Osteoblast (primary cell): Measurements from ENCODE around the gene DAB2IP. TPM values are rescaled to one million over a fixed set of nuclear protein-coding genes. Genes with fewer than 3 reads are reported as not detected.
A peak's percentile ranks its signal among the peaks of the same experiment; 100 is the strongest.

Source experiments
- DNase-seq: peaks from one replicate; pipeline ENCODE4 v3.0.0; 2011; ENCODE audit warnings: low spot score, mixed read lengths; ENCODE audit not compliant: insufficient read length; ENCODE audit errors: missing footprints
- H2AFZ ChIP-seq: 2 replicates; pipeline ENCODE4 v1.6.0; 2011; ENCODE audit warnings: mild to moderate bottlenecking, low read length
- H3K27ac ChIP-seq: 2 replicates; pipeline ENCODE4 v1.5.1; 2011; ENCODE audit warnings: mild to moderate bottlenecking, low read depth, low read length, moderate library complexity
- H3K27me3 ChIP-seq: 2 replicates; pipeline ENCODE4 v1.6.0; 2012; ENCODE audit warnings: mild to moderate bottlenecking, control low read depth, inconsistent platforms, low read length, moderate library complexity; ENCODE audit not compliant: insufficient read depth
- H3K36me3 ChIP-seq: 2 replicates; pipeline ENCODE4 v1.5.1; 2011; ENCODE audit warnings: mild to moderate bottlenecking, low read length, control low read depth, moderate library complexity; ENCODE audit not compliant: insufficient read depth
- H3K4me1 ChIP-seq: 2 replicates; pipeline ENCODE4 v1.5.1; 2011; ENCODE audit warnings: mild to moderate bottlenecking, low read length, control low read depth, moderate library complexity; ENCODE audit not compliant: insufficient read depth
- H3K4me2 ChIP-seq: 2 replicates; pipeline ENCODE4 v1.6.0; 2011; ENCODE audit warnings: mild to moderate bottlenecking, low read length; ENCODE audit not compliant: insufficient read depth
- H3K4me3 ChIP-seq: fragments of 200-600 bp; sonication (generic); 3 replicates; pipeline ENCODE4 v1.5.1; 2012; ENCODE audit warnings: mild to moderate bottlenecking, low read length, inconsistent platforms; ENCODE audit not compliant: insufficient read depth
- H3K79me2 ChIP-seq: 2 replicates; pipeline ENCODE4 v1.6.0; 2012; ENCODE audit warnings: mild to moderate bottlenecking, low read length, control low read depth, inconsistent platforms; ENCODE audit not compliant: insufficient read depth
- H3K9me3 ChIP-seq: 2 replicates; pipeline ENCODE4 v1.5.1; 2011; ENCODE audit warnings: low read depth, low read length, control low read depth
- H4K20me1 ChIP-seq: 2 replicates; pipeline ENCODE4 v1.6.0; 2012; ENCODE audit warnings: mild to moderate bottlenecking, low read length, control low read depth; ENCODE audit not compliant: insufficient read depth
- total RNA-seq: library from RNA; depleted of rRNA; stranded (reverse); fragments of >200 nt; gene quantifications from 2 replicates; pipeline ENCODE4 v1.2.3, GENCODE V29; 2012
- TF ChIP-seq, protein P1 (sequence below): IDR thresholded peaks from 2 replicates; pipeline ENCODE4 v1.5.1; 2011; ENCODE audit warnings: mild to moderate bottlenecking, low read depth, low read length, moderate library complexity; ENCODE audit errors: extremely low read depth

Gene DAB2IP
- total RNA-seq, 1 donor, result 60.8 TPM

DNA sequence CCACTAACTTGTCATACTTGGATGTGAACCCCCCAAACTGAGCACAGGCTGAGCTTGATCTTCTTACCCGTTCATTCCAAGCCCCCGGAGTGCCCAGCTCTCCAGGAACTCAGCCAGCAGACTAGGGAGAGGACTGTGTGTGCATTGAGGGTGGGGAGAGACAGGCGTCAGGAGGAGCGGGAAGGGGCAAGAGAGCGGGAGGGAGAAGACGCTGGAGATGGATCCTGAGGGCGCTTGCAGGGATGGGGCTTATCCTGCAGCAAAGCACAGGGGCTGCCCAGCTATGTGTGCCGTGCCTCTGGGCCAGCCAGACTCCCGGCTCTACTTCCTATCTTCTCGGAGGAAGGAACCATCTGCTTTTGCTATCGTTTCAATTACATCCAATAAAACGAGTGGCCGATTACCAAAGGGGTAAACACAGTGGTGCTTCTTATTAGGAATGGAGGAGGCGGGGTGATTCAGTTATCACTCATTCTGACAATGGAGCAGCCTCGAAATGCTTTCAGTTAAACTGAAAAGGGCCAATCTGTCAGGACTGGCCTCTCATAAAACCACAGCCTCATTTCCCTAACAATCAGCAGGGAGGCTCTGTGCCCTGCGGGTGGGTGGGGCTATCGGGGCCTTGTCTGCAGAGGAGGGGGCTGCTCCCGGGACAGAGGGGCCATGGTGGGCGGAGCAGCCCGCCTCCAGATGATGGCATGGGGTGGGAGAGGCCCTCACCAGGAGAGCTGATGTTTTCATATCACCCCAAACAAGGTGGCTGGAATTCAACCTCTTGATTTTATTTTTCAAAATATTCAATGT lies 168.2 kb downstream of the DAB2IP start:
- peak; percentile 95 for DNase-seq
- peak overlapping the region; percentile 30 for H3K4me3 ChIP-seq

DNA sequence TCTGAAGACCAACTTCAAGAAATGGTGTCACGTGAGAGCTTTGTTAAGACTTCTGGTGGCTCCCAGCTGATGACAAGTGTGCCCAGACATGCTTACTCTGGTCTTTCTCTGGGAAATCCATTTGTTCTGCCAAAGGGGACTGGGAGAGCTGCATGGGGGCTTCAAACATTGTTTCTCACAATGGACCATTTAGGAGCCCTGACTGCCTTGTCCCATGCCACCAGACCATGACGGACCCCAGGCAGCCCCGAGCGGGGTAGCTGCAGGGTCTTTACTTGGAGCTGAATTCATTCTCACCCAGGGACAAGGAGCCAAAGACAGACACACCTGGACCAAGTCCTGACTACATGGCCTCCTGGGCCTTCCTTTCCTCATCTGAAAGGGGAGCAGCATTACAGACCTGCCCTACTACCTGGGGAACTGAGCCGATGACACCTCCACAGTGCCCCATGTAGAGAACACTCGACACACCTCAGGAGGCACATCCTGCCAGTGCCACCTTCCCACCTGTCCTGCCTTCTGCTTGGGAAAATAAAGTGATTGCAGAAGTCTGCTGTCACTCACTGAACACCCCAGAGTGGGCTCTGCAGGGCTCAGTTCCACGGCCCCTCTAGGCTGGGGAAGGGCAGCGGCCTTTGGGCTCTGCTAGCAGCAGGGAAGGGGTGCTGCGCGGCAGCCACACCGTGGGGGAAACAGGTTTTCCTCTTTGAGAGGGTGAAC lies 169.0 kb downstream of the DAB2IP start:
- Histone ChIP-seq H2AFZ (no peak overlapping the region), H3K4me3 (no peak overlapping the region), H3K27ac (no peak overlapping the region), H3K27me3 (no peaks in the 10 kb centered on the region), H3K4me1 (peaks cover 2% of the 10 kb centered on the region), H4K20me1 (no peaks in the 10 kb centered on the region), H3K36me3 (no peaks in the 10 kb centered on the region), H3K9me3 (no peaks in the 10 kb centered on the region), H3K79me2 (no peaks in the 10 kb centered on the region), H3K4me2 (no peak overlapping the region)
- TF ChIP-seq, protein P1, sequence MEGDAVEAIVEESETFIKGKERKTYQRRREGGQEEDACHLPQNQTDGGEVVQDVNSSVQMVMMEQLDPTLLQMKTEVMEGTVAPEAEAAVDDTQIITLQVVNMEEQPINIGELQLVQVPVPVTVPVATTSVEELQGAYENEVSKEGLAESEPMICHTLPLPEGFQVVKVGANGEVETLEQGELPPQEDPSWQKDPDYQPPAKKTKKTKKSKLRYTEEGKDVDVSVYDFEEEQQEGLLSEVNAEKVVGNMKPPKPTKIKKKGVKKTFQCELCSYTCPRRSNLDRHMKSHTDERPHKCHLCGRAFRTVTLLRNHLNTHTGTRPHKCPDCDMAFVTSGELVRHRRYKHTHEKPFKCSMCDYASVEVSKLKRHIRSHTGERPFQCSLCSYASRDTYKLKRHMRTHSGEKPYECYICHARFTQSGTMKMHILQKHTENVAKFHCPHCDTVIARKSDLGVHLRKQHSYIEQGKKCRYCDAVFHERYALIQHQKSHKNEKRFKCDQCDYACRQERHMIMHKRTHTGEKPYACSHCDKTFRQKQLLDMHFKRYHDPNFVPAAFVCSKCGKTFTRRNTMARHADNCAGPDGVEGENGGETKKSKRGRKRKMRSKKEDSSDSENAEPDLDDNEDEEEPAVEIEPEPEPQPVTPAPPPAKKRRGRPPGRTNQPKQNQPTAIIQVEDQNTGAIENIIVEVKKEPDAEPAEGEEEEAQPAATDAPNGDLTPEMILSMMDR, result no peak
- DNase-seq, result peak; percentile 76

More for the DNA sequence above, 168.2 kb downstream of the DAB2IP start:
- TF ChIP-seq, protein P1, result no peak
- Histone ChIP-seq H3K4me2 (peak overlapping the region; percentile 58), H4K20me1 (no peaks in the 10 kb centered on the region), H3K79me2 (no peaks in the 10 kb centered on the region), H3K36me3 (no peaks in the 10 kb centered on the region), H3K27me3 (no peaks in the 10 kb centered on the region), H2AFZ (peak overlapping the region; percentile 62), H3K9me3 (no peaks in the 10 kb centered on the region), H3K4me1 (peaks cover 2% of the 10 kb centered on the region), H3K27ac (no peak overlapping the region)

DNA sequence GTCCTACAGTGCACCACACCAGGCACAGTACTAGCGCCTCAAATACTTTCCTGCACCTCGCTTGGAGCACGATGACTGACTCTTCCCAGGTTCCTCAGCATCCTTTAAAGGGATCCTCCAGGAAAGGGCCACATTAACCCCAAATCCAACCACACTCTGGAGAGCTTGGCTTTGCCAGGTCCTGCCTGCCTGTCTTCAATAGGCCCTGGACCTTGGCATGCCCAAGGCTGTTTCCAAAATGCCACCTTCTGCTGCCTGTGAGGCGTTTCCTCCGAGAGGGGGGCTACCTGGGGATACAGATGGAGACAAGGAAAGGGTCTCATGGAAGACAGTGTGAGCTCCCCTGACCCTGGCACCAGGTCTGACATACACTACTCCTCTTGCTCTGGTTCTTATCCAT lies 169.9 kb downstream of the DAB2IP start:
- no peaks in the 10 kb centered on the region for H3K9me3 ChIP-seq
- H3K27me3 ChIP-seq, result no peaks in the 10 kb centered on the region
- TF ChIP-seq, protein P1, result no peak
- no peak overlapping the region for H3K4me2 ChIP-seq
- no peaks in the 10 kb centered on the region for H3K79me2 ChIP-seq
- H3K36me3 ChIP-seq, result no peaks in the 10 kb centered on the region
- no peaks in the 10 kb centered on the region for H4K20me1 ChIP-seq
- H3K27ac ChIP-seq, result no peak overlapping the region
- H3K4me3 ChIP-seq, result no peak overlapping the region
- peak; percentile 63 for DNase-seq
- H3K4me1 ChIP-seq, result peaks cover 2% of the 10 kb centered on the region
- no peak overlapping the region for H2AFZ ChIP-seq
